HCT116 (cell line): ENCODE results near the gene KSR1. TPM values are rescaled to one million over a fixed set of nuclear protein-coding genes. Genes with fewer than 3 reads are reported as not detected.

ENCODE experiments used
- ATAC-seq: fragments of 200-7000 bp; cut with Tn5 transposase; 2 replicates; pipeline ENCODE4 v1.9.1; 2020; ENCODE audit warnings: mild to moderate bottlenecking, moderate library complexity
- BruUV-seq: library from RNA; stranded (reverse); fragments of 400-500 nt; replicated peaks from 2 replicates; lab custom pipeline; 2021; lab: Mats Ljungman, UMichigan
- CTCF ChIA-PET: fragments of 300-600 bp; sonication (Branson Sonifier 250); formaldehyde crosslinking; loops from one replicate; lab custom pipeline; 2021; ENCODE audit warnings: antibody characterized with exemption; lab: Charles Lee
- POLR2A ChIA-PET: fragments of 300-600, 350-600 bp; sonication (Branson Sonifier 250); formaldehyde crosslinking; loops from one replicate; lab custom pipeline; 2021; ENCODE audit warnings: antibody characterized with exemption; lab: Charles Lee
- RAD21 ChIA-PET, 2 experiments: fragments of 300-600 bp; sonication (Branson Sonifier 250); formaldehyde crosslinking; loops; one replicate each; lab custom pipeline; 2023; ENCODE audit warnings: low total read pairs in 2 of 2; ENCODE audit not compliant: uncharacterized antibody in 2 of 2, unreplicated experiment in 2 of 2, low non-redundant PET in 1 of 2; lab: Charles Lee
- DNase-seq: peaks from one replicate; pipeline ENCODE4 v3.0.0-alpha.2; 2010; ENCODE audit warnings: low read depth, low spot score
- H2AFZ ChIP-seq: fragments of 200-600 bp; shearing (Covaris generic), sonication (generic); 2 replicates; pipeline ENCODE4 v1.6.1; 2017; ENCODE audit warnings: low read depth, mixed run types, mixed read lengths, antibody characterized with exemption, low read length; ENCODE audit not compliant: poor library complexity, severe bottlenecking
- H3K27ac ChIP-seq: 2 replicates; pipeline ENCODE4 v1.5.1; 2012; ENCODE audit warnings: low read depth, low read length
- H3K27me3 ChIP-seq: fragments of 200-600 bp; sonication (generic); 2 replicates; pipeline ENCODE4 v1.6.1; 2016; ENCODE audit warnings: mixed run types, low read length, mixed read lengths; ENCODE audit not compliant: insufficient read depth
- H3K36me3 ChIP-seq, 2 experiments: fragments of 200-500 bp in 1 of 2; fragments of 200-600 bp in 1 of 2; sonication (Bioruptor generic) in 1 of 2; sonication (generic) in 1 of 2; 2 replicates each; pipeline versions ENCODE4 v1.5.1 to v1.6.1; 2014 to 2016; ENCODE audit warnings: low read length in 2 of 2, inconsistent platforms in 1 of 2, mixed read lengths in 1 of 2, mixed run types in 1 of 2; ENCODE audit not compliant: insufficient read depth in 2 of 2, control insufficient read depth in 1 of 2
- H3K4me1 ChIP-seq, 2 experiments: fragments of 200-600 bp in 1 of 2; sonication (generic) in 1 of 2; 2 replicates each; pipeline versions ENCODE4 v1.5.1 to v1.6.1; 2012 to 2017; ENCODE audit warnings: low read length in 2 of 2, inconsistent platforms in 1 of 2, mild to moderate bottlenecking in 1 of 2, mixed read lengths in 1 of 2, mixed run types in 1 of 2, moderate library complexity in 1 of 2; ENCODE audit not compliant: insufficient read depth in 2 of 2, control insufficient read depth in 1 of 2
- H3K4me2 ChIP-seq: fragments of 200-600 bp; sonication (generic); 2 replicates; pipeline ENCODE4 v1.6.1; 2017; ENCODE audit warnings: mixed run types, low read length, mixed read lengths
- H3K4me3 ChIP-seq, 2 experiments: fragments of 200-600 bp in 1 of 2; sonication (generic) in 1 of 2; replicated peaks in 1 of 2; 2 replicates each; pipeline ENCODE4 v1.5.1; 2011 to 2016; ENCODE audit warnings: low read length in 2 of 2, control low read depth in 1 of 2, low read depth in 1 of 2, mild to moderate bottlenecking in 1 of 2, mixed read lengths in 1 of 2, mixed run types in 1 of 2
- H3K79me2 ChIP-seq: fragments of 200-600 bp; sonication (generic); 2 replicates; pipeline ENCODE4 v1.6.1; 2017; ENCODE audit warnings: mild to moderate bottlenecking, mixed run types, low read length, moderate library complexity, mixed read lengths; ENCODE audit not compliant: insufficient read depth
- H3K9ac ChIP-seq: fragments of 200-600 bp; sonication (generic); 2 replicates; pipeline ENCODE4 v1.6.1; 2016; ENCODE audit warnings: low read length, mixed read lengths
- H3K9me2 ChIP-seq: fragments of 200-600 bp; sonication (generic), shearing (Covaris generic); 2 replicates; pipeline ENCODE4 v1.6.1; 2017; ENCODE audit warnings: mixed run types, mild to moderate bottlenecking, moderate library complexity; ENCODE audit not compliant: insufficient read depth
- H3K9me3 ChIP-seq, 2 experiments: fragments of 200-500 bp in 1 of 2; fragments of 200-600 bp in 1 of 2; sonication (Bioruptor generic) in 1 of 2; sonication (generic) in 1 of 2; 2 replicates each; pipeline ENCODE4 v1.6.1; 2014 to 2017; ENCODE audit warnings: low read length in 2 of 2, mixed read lengths in 2 of 2, inconsistent platforms in 1 of 2, low read depth in 1 of 2, mild to moderate bottlenecking in 1 of 2, mixed run types in 1 of 2, moderate library complexity in 1 of 2; ENCODE audit not compliant: control insufficient read depth in 1 of 2, insufficient read depth in 1 of 2
- H4K20me1 ChIP-seq: fragments of 200-600 bp; sonication (generic), shearing (Covaris generic); 2 replicates; pipeline ENCODE4 v1.6.1; 2017; ENCODE audit warnings: mixed run types, mild to moderate bottlenecking, moderate library complexity; ENCODE audit not compliant: insufficient read depth
- ATF3 ChIP-seq: IDR thresholded peaks from 2 replicates; pipeline ENCODE4 v1.6.1; 2012
- CBX3 ChIP-seq: IDR thresholded peaks from 2 replicates; pipeline ENCODE4 v1.6.1; 2012; ENCODE audit warnings: low read depth
- CEBPB ChIP-seq: IDR thresholded peaks from 2 replicates; pipeline ENCODE4 v1.6.1; 2012; ENCODE audit warnings: low read depth
- CTCF ChIP-seq, 3 experiments: fragments of 200-600 bp in 1 of 3; sonication (generic) in 1 of 3; IDR thresholded peaks in 2 of 3; conservative IDR thresholded peaks in 1 of 3; 2 replicates each; pipeline ENCODE4 v1.5.1; 2012 to 2017; ENCODE audit warnings: low read depth in 2 of 3, low read length in 2 of 3, antibody characterized with exemption in 1 of 3, borderline replicate concordance in 1 of 3, control low read depth in 1 of 3, mild to moderate bottlenecking in 1 of 3, mixed read lengths in 1 of 3, mixed run types in 1 of 3, moderate library complexity in 1 of 3; ENCODE audit not compliant: insufficient read depth in 1 of 3
- EGR1 ChIP-seq: IDR thresholded peaks from 2 replicates; pipeline ENCODE4 v1.6.1; 2012; ENCODE audit warnings: low read depth
- ELF1 ChIP-seq: IDR thresholded peaks from 2 replicates; pipeline ENCODE4 v1.6.1; 2012; ENCODE audit warnings: low read depth, borderline replicate concordance
- EZH2 ChIP-seq: fragments of 200-600 bp; sonication (generic); IDR thresholded peaks from 2 replicates; pipeline ENCODE4 v1.6.1; 2017; ENCODE audit warnings: antibody characterized with exemption, mixed run types
- EZH2phosphoT487 ChIP-seq: fragments of 200-600 bp; IDR thresholded peaks from 2 replicates; pipeline ENCODE4 v1.6.1; 2018; ENCODE audit warnings: antibody characterized with exemption, borderline replicate concordance
- FOSL1 ChIP-seq: IDR thresholded peaks from 2 replicates; pipeline ENCODE4 v1.6.1; 2012; ENCODE audit warnings: low read depth
- JUND ChIP-seq: IDR thresholded peaks from 2 replicates; pipeline ENCODE4 v1.6.1; 2012
- POLR2A ChIP-seq: IDR thresholded peaks from 2 replicates; pipeline ENCODE4 v1.7.0; 2011; ENCODE audit warnings: borderline replicate concordance; ENCODE audit not compliant: insufficient read depth, insufficient read length; ENCODE audit errors: extremely low read depth
- RAD21 ChIP-seq: IDR thresholded peaks from 2 replicates; pipeline ENCODE4 v1.6.1; 2012; ENCODE audit warnings: low read depth, mild to moderate bottlenecking
- SP1 ChIP-seq: IDR thresholded peaks from 2 replicates; pipeline ENCODE4 v1.6.1; 2012; ENCODE audit warnings: low read depth
- SRF ChIP-seq: IDR thresholded peaks from 2 replicates; pipeline ENCODE4 v1.6.1; 2012; ENCODE audit warnings: low read depth
- TCF7L2 ChIP-seq: IDR thresholded peaks from 2 replicates; pipeline ENCODE4 v1.7.0; 2011; ENCODE audit warnings: borderline replicate concordance, inconsistent platforms; ENCODE audit not compliant: insufficient read depth, insufficient read length; ENCODE audit errors: extremely low read depth
- ZBTB33 ChIP-seq: IDR thresholded peaks from 2 replicates; pipeline ENCODE4 v1.6.1; 2011; ENCODE audit warnings: mild to moderate bottlenecking, low read length, moderate library complexity; ENCODE audit not compliant: insufficient replicate concordance; ENCODE audit errors: extremely low read depth
- ZFX ChIP-seq: fragments of 450-650 bp; IDR thresholded peaks from 2 replicates; pipeline ENCODE4 v1.6.1; 2017
- ZNF274 ChIP-seq: fragments of 200-500 bp; sonication (Bioruptor generic); IDR thresholded peaks from 2 replicates; pipeline ENCODE4 v1.6.1; 2014; ENCODE audit warnings: mild to moderate bottlenecking, low read depth, low read length, inconsistent platforms
- intact Hi-C: fragments of 100-400 bp; cut with micrococcal nuclease; formaldehyde crosslinking; loops from 2 replicates; pipeline ENCODE4 v1.10.0; 2022
- total RNA-seq: library from RNA; stranded (reverse); gene quantifications from one replicate; pipeline ENCODE4 v1.2.1, GENCODE V29; 2021; ENCODE audit not compliant: unreplicated experiment
- TF ChIP-seq, protein P1 (sequence below): IDR thresholded peaks from 2 replicates; pipeline ENCODE4 v1.6.1; 2012

Gene KSR1
- total RNA-seq, 1 experiment from 2014 or later = 16.5 TPM

DNA sequence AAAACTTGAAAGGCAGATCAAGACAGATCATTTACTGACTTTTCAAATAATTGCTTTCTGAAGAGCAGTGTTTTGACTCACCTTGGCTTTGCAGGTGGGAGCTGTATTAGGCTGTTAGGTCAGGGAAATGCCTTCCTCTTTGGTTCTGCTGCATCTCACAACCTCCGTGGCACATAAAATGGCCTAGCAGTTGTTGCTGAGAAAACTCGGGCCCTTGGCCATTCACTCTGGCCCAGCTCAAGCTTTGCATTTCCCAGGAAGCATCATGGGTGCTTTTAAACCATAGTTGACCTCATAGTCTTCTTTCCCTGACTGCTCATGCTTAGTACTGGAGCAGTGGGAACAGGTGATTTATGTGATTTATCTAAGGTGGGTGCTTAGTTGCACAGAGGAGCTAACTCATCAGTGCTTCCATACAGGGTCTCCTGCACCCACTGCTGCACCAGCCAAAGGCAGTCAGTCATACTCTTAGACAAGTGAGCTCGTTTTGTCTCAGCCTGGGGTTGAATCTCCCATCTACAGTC, 83.6 kb downstream of the KSR1 start:
- no peaks in the 10 kb centered on the region for H3K9me3 ChIP-seq
- ChIA-PET CTCF (no interaction called here), RAD21 (no interaction called here)

More for the DNA sequence above, 83.6 kb downstream of the KSR1 start:
- POLR2A ChIA-PET = no interaction called here
- Histone ChIP-seq H3K9me2 (no peaks in the 10 kb centered on the region), H3K27me3 (no peaks in the 10 kb centered on the region), H3K4me3 (no peak overlapping the region), H3K9ac (no peak overlapping the region), H3K36me3 (no peaks in the 10 kb centered on the region), H3K79me2 (no peaks in the 10 kb centered on the region), H2AFZ (no peak overlapping the region), H3K4me1 (peaks cover 6 to 7% of the 10 kb centered on the region in 2 experiments; a peak in 2 of 4 replicates), H4K20me1 (no peaks in the 10 kb centered on the region), H3K4me2 (no peak overlapping the region), H3K27ac (no peak overlapping the region)
- BruUV-seq = no TSS peak
- ATAC-seq (no peak), DNase-seq (no peak)
- no peak for TF ChIP-seq RAD21
- TF ChIP-seq POLR2A = no peak
- TF ChIP-seq EGR1 = no peak
- no peak for TF ChIP-seq SRF
- TF ChIP-seq EZH2phosphoT487 = no peak
- TF ChIP-seq ZNF274 = no peak
- TF ChIP-seq, protein P1, sequence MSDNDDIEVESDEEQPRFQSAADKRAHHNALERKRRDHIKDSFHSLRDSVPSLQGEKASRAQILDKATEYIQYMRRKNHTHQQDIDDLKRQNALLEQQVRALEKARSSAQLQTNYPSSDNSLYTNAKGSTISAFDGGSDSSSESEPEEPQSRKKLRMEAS = no peak
- no peak for TF ChIP-seq SP1
- TF ChIP-seq EZH2 = no peak
- TF ChIP-seq ZBTB33 = no peak
- TF ChIP-seq CEBPB = no peak
- no peak for TF ChIP-seq ELF1
- no peak for TF ChIP-seq FOSL1
- TF ChIP-seq TCF7L2 = no peak
- TF ChIP-seq CBX3 = no peak
- TF ChIP-seq JUND = no peak
- TF ChIP-seq ATF3 = no peak
- TF ChIP-seq ZFX = no peak
- TF ChIP-seq CTCF (IDR thresholded peaks at IDR 0.05 in 2 of 3, conservative IDR thresholded peaks at IDR 0.05 in 1 of 3; ENCODE audit: borderline replicate concordance in 1 of 3, insufficient read depth in 1 of 3, low read depth in 2 of 3, low read length in 2 of 3) = no peak
- intact Hi-C loops = no loop called here
